Endometrial microvascular endothelial cells (primary cell): ENCODE data around the gene APP. TPM values are rescaled to one million over a fixed set of nuclear protein-coding genes. Genes with fewer than 3 reads are reported as not detected.
"Not testable (repeated sequence)": the region's sequence is repeated elsewhere in the genome, so short reads cannot be mapped to it uniquely, and the experiment has no call there.

Source experiments
- in situ Hi-C: cut with HindIII; loops from 2 replicates; pipeline ENCODE4 v1.10.0; 2017; ENCODE audit warnings: low sequenced_read_pairs, low pct_unique_long_range_greater_than_20kb; ENCODE audit errors: inconsistent ontology term
- total RNA-seq: library from RNA; depleted of rRNA; stranded (reverse); fragments of >200 nt; gene quantifications from one replicate; pipeline ENCODE4 v1.2.3, GENCODE V29; 2015; ENCODE audit errors: inconsistent ontology term

Gene APP
- total RNA-seq, 1 donor from 2014 or later, result 810 TPM

GRCh38 chr21:25939396-25939761, 231.2 kb downstream of the APP start:
- in situ Hi-C loops, result no loop called here

GRCh38 chr21:25938658-25939395, 231.7 kb downstream of the APP start:
- in situ Hi-C loops, result no loop called here

GRCh38 chr21:25936776-25937175, 233.8 kb downstream of the APP start:
- in situ Hi-C loops, result no loop called here

- in situ Hi-C loops, result no loop called here
Measured at GRCh38 chr21:25934771-25935224, 235.8 kb downstream of the APP start.

- in situ Hi-C loops, result no loop called here
Measured at GRCh38 chr21:25934130-25934529, 236.4 kb downstream of the APP start.

GRCh38 chr21:25931765-25932164, 238.8 kb downstream of the APP start:
- in situ Hi-C loops, result no loop called here

GRCh38 chr21:25929856-25930520, 240.6 kb downstream of the APP start:
- in situ Hi-C loops, result no loop called here

- in situ Hi-C loops, result no loop called here
Measured at GRCh38 chr21:25927195-25927880, 243.2 kb downstream of the APP start.

- in situ Hi-C loops, result no loop called here
Measured at GRCh38 chr21:25925936-25926335, 244.6 kb downstream of the APP start.

GRCh38 chr21:25925064-25925800, 245.3 kb downstream of the APP start:
- in situ Hi-C loops, result no loop called here

GRCh38 chr21:25918152-25918551, 252.4 kb downstream of the APP start:
- in situ Hi-C loops, result not testable (repeated sequence)

- in situ Hi-C loops, result no loop called here
Measured at GRCh38 chr21:25916226-25916625, 254.3 kb downstream of the APP start.

GRCh38 chr21:25913479-25913878, 257.1 kb downstream of the APP start:
- in situ Hi-C loops, result no loop called here

- in situ Hi-C loops, result no loop called here
Measured at GRCh38 chr21:25912402-25912746, 258.2 kb downstream of the APP start.

- in situ Hi-C loops, result no loop called here
Measured at GRCh38 chr21:25911730-25912401, 258.7 kb downstream of the APP start.

- in situ Hi-C loops, result no loop called here
Measured at GRCh38 chr21:25910809-25911208, 259.8 kb downstream of the APP start.

GRCh38 chr21:25909341-25909740, 261.2 kb downstream of the APP start:
- in situ Hi-C loops, result no loop called here

- in situ Hi-C loops, result no loop called here
Measured at GRCh38 chr21:25908495-25908894, 262.1 kb downstream of the APP start.
